Urinary bladder (tissue), 4 donors: ENCODE results near the gene NCEH1. TPM values are rescaled to one million over a fixed set of nuclear protein-coding genes. Genes with fewer than 3 reads are reported as not detected.

Source experiments
- DNase-seq: peaks from one replicate; pipeline ENCODE4 v3.0.0-alpha.2; 2015; ENCODE audit errors: extremely low spot score
- H3K27ac ChIP-seq: one replicate; pipeline ENCODE4 v1.5.1; 2013; ENCODE audit warnings: low read depth, mild to moderate bottlenecking, moderate library complexity
- H3K36me3 ChIP-seq: one replicate; pipeline ENCODE4 v1.6.1; 2013; ENCODE audit warnings: mild to moderate bottlenecking, moderate library complexity; ENCODE audit not compliant: insufficient read depth
- H3K4me1 ChIP-seq: one replicate; pipeline ENCODE4 v1.6.1; 2013; ENCODE audit warnings: mild to moderate bottlenecking, moderate library complexity; ENCODE audit not compliant: insufficient read depth
- H3K4me3 ChIP-seq: one replicate; pipeline ENCODE4 v1.5.1; 2013; ENCODE audit warnings: low read depth, low read length
- WGBS: extraction: QIAGEN DNeasy Blood & Tissue Kit; methylation state at CpG from one replicate; pipeline ENCODE4 v1.1.7; 2013; 5-methylcytosine and 5-hydroxymethylcytosine counted together
- polyA plus RNA-seq: library from polyadenylated mRNA; stranded (reverse); fragments of 200-250 nt; gene quantifications from one replicate; pipeline ENCODE4 v1.2.3, GENCODE V29; 2013
- total RNA-seq: library from RNA; depleted of rRNA; stranded (reverse); fragments of >200 nt; gene quantifications from one replicate; pipeline ENCODE4 v1.2.3, GENCODE V29; 2014
- donor health status: healthy with polysubstance abuse.
- donor health status: healthy.

Gene NCEH1
- total and polyA plus RNA-seq, 2 donors: 2.8 to 8.9 TPM

- no peak for DNase-seq
- Histone ChIP-seq H3K4me3 (no peak overlapping the region), H3K36me3 (no peaks in the 10 kb centered on the region), H3K27ac (no peak overlapping the region), H3K4me1 (no peaks in the 10 kb centered on the region)
- 63% methylated on average over 6 of the region's 6 CpGs for WGBS
These were observed 52.3 kb downstream of the NCEH1 start for GRCh38 chr3:172658344-172659245.

- Histone ChIP-seq H3K27ac (no peak overlapping the region), H3K4me1 (no peaks in the 10 kb centered on the region), H3K4me3 (no peak overlapping the region), H3K36me3 (no peaks in the 10 kb centered on the region)
- DNase-seq: no peak
- WGBS: 97% methylated on average over 8 of the region's 8 CpGs
These were observed 54.3 kb downstream of the NCEH1 start for GRCh38 chr3:172656602-172657001.

DNA sequence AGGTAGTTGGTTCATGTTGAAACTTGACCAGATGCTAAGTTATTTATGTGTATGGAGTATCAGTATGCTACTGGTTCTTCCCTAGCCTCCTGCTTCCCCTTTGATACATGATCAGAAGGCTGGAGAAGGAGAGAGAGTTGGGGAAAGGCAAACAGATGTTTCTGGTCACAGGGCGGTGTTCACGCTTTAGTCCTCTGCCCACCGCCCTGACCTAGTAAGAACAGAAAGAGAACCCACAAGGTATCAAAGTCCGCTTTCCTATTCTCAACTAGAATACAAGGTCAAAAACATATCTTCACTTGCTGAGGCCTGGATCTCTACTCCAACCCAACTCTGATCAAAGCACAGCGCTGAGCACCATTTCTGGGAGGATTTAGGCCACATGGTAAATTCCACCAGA is 55.5 kb downstream of the NCEH1 start:
- DNase-seq: no peak
- H3K36me3 ChIP-seq: no peaks in the 10 kb centered on the region
- no peak overlapping the region for H3K27ac ChIP-seq
- WGBS: 98% methylated on average over 5 of the region's 5 CpGs
- no peak overlapping the region for H3K4me3 ChIP-seq
- no peaks in the 10 kb centered on the region for H3K4me1 ChIP-seq

DNA sequence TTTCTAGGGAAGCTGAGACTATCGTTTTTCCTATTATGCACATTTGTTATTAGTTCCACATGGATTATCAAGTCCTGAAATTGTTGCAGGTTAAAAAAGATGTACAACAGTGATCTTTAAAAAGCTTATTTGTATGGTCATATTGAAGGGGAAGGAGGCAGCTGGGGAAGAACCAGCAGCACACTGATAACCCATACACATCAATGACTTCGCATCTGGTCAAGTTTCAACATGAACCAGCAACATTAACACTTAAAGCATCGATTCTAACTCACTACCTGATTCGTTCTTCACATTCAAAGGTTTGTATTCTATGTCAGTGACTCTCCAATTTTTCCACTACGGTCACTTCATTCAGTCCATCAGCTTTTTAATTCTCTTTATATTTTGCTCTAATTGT is 56.4 kb downstream of the NCEH1 start:
- 89% methylated on average over 5 of the region's 5 CpGs for WGBS

DNA sequence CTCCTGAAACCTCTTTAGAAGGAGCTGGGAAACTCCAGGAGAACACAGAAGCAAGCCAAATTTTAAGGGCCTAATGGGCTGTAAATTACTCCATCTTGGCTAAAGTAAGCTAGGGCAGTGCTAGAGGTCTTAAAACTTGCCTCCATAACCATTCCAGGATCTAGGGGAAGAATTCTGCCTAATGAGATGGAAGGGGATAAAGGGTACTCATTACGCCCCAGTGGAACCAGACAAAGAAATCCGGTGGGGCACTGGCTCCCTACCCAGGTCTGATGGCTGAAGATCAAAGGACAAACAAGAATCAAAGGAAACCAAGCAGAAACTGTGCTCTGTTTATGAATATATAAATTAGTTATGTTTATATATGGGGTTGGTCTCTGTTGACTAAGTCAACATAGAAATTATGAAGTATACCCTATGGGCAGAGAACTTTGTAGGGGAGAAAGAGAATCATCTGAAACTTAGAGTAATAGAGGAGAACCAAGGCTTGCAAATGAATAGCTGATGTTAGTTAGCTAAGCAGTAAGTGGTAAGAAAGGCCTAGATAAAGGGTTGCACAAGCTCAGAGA is 57.8 kb downstream of the NCEH1 start:
- no peak for DNase-seq
- H3K4me1 ChIP-seq: no peaks in the 10 kb centered on the region
- H3K36me3 ChIP-seq: no peaks in the 10 kb centered on the region
- whole genome bisulfite sequencing: 81% methylated on average over 2 of the region's 2 CpGs
- no peak overlapping the region for H3K27ac ChIP-seq
- H3K4me3 ChIP-seq: no peak overlapping the region

More for the DNA sequence above, 56.4 kb downstream of the NCEH1 start:
- DNase-seq: no peak
- Histone ChIP-seq H3K36me3 (no peaks in the 10 kb centered on the region), H3K4me1 (no peaks in the 10 kb centered on the region), H3K27ac (no peak overlapping the region), H3K4me3 (no peak overlapping the region)

- Histone ChIP-seq H3K27ac (no peak overlapping the region), H3K4me3 (no peak overlapping the region), H3K36me3 (no peaks in the 10 kb centered on the region), H3K4me1 (no peaks in the 10 kb centered on the region)
- DNase-seq: no peak
- WGBS: 0% methylated on average over 1 of the region's 1 CpG
These were observed 58.8 kb downstream of the NCEH1 start for GRCh38 chr3:172651936-172652625.

DNA sequence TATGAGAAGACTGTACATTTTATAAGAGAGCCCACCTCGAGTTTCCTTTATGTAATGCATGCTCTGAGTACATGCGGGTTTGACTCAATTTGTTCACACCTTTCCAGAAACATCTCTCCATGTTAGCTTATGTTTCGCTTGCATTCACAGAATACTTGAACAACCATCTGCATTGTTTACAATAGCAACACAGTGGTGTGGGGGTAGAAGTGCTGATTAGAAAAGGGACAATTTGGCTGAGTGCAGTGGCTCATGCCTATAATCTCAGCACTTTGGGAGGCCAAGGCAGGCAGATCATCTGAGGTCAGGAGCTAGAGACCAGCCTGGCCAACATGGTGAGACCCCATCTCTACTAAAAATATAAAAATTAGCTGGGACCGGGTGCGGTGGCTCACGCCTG is 60.9 kb downstream of the NCEH1 start:
- Histone ChIP-seq H3K36me3 (no peaks in the 10 kb centered on the region), H3K4me3 (no peak overlapping the region), H3K4me1 (no peaks in the 10 kb centered on the region), H3K27ac (no peak overlapping the region)
- 93% methylated on average over 6 of the region's 6 CpGs for WGBS
- no peak for DNase-seq

DNA sequence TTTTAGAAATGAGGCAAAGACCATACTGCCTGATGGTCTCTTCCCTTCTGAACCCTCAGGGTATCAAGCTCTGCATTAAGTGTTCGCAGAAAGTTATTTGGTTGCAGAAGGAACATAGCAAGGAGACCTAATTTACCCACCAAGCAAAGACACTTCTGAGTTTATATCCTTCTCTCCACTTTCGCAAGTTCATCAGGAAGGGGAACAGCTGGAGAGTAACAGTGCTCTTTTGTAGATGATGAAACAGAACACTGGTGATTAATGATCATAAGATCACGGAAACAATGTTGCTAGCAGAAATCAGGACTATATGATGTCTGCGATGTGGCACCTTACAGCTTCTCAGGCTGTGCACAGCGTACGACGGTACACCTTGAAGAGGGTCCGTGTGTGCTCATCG is 62.1 kb downstream of the NCEH1 start:
- H3K4me3 ChIP-seq: no peak overlapping the region
- DNase-seq: no peak
- no peaks in the 10 kb centered on the region for H3K4me1 ChIP-seq
- no peak overlapping the region for H3K27ac ChIP-seq
- peaks cover 2% of the 10 kb centered on the region for H3K36me3 ChIP-seq
- WGBS: 69% methylated on average over 9 of the region's 9 CpGs

DNA sequence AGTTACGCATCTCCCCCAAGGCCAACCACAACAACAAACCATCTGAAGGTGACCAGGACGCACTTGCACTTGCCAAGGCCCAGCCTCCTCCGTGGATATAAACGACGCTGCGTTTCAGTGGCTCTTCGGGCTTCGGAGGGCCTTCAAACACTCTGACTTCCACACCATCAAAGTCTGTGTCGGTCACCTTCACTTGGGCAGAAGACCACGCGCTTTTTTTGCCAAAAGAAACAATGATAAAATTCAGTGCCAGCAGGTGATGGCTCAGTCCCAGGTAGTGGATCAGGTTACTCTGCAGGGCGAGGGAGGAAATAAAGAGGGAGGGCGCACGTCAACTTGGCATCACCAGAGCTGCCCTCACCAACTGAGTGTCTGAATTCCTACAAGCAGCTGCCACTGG is 63.0 kb downstream of the NCEH1 start:
- no peaks in the 10 kb centered on the region for H3K4me1 ChIP-seq
- H3K36me3 ChIP-seq: peaks cover 2% of the 10 kb centered on the region
- H3K27ac ChIP-seq: no peak overlapping the region
- WGBS: 90% methylated on average over 14 of the region's 14 CpGs
- H3K4me3 ChIP-seq: no peak overlapping the region
- DNase-seq: no peak

GRCh38 chr3:172647080-172647479 is 63.8 kb downstream of the NCEH1 start:
- peaks cover 2% of the 10 kb centered on the region for H3K36me3 ChIP-seq
- DNase-seq: no peak
- no peak overlapping the region for H3K4me3 ChIP-seq
- no peak overlapping the region for H3K27ac ChIP-seq
- H3K4me1 ChIP-seq: no peaks in the 10 kb centered on the region
- WGBS: 39% methylated on average over 3 of the region's 3 CpGs

DNA sequence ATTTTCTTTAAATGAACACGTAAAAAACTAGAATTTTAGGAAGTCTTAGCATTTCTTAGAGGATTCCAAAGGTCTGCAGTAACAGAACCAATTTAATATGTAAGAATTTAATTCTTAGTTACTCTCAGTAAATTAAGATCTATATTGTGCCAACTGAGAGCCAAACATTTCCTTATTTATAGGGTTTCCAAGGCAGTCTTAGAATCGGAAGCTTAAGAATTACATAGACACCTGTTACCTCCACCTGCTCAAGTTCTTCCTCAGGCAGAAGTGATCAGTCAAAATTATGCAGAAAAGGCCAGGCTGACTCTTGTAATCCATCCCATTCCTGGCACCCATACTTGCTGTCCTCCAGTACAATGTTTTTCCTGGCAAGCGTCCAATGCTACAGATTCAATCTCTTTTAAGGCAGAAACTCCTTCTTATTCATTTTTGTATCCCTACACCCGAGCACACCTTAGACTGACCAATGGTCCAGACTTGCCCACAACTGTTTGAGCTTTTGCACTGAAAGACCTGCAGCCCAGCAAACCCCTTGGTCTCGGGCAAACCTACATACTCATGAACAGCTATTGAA is 64.3 kb downstream of the NCEH1 start:
- H3K4me3 ChIP-seq: no peak overlapping the region
- peaks cover 2% of the 10 kb centered on the region for H3K36me3 ChIP-seq
- WGBS: 75% methylated on average over 5 of the region's 5 CpGs
- no peaks in the 10 kb centered on the region for H3K4me1 ChIP-seq
- no peak overlapping the region for H3K27ac ChIP-seq
- peak; percentile 42 for DNase-seq

- WGBS: 92% methylated on average over 3 of the region's 3 CpGs
- DNase-seq: no peak
These were observed 66.6 kb downstream of the NCEH1 start for GRCh38 chr3:172644258-172644657.

DNA sequence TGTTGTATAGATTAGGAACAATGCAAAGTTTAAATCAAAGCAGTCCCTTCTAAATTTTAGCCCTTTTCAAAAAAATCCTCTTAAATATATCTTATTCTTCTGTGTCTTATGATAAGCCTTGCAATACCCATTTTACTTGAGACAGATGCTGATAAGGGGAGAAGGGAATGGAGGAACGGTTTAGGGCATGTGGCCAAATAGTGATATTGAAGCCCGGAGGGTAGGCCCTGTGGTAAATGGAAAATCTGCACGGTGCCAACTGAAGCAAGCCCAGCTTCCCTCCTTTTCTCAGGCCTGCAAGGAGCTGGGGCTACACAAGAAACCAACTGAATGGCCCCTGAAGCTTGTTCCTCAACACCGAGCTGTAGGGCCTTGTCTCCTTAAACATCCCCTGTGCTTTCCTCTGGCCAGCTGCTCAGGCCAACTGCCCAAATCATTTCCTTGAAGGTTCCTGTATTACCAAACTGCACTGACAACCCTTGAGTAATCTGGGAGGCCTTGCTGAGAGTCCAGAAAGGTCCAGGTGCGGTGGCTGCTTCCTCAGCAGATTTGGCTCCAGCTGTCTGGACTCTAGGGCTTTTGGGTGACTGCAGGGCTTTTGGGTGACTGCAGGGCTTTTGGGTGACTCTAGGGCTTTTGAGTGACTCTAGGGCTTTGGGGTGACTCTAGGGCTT is 67.2 kb downstream of the NCEH1 start:
- DNase-seq: no peak
- WGBS: 79% methylated on average over 5 of the region's 5 CpGs
- Histone ChIP-seq H3K27ac (no peak overlapping the region), H3K4me3 (no peak overlapping the region), H3K4me1 (no peaks in the 10 kb centered on the region), H3K36me3 (peaks cover 2% of the 10 kb centered on the region)

More at GRCh38 chr3:172644258-172644657, 66.6 kb downstream of the NCEH1 start:
- Histone ChIP-seq H3K36me3 (peaks cover 2% of the 10 kb centered on the region), H3K27ac (no peak overlapping the region), H3K4me1 (no peaks in the 10 kb centered on the region), H3K4me3 (no peak overlapping the region)
